ENCODE data around the gene MYCN.

- TF ChIP-seq, protein P1, sequence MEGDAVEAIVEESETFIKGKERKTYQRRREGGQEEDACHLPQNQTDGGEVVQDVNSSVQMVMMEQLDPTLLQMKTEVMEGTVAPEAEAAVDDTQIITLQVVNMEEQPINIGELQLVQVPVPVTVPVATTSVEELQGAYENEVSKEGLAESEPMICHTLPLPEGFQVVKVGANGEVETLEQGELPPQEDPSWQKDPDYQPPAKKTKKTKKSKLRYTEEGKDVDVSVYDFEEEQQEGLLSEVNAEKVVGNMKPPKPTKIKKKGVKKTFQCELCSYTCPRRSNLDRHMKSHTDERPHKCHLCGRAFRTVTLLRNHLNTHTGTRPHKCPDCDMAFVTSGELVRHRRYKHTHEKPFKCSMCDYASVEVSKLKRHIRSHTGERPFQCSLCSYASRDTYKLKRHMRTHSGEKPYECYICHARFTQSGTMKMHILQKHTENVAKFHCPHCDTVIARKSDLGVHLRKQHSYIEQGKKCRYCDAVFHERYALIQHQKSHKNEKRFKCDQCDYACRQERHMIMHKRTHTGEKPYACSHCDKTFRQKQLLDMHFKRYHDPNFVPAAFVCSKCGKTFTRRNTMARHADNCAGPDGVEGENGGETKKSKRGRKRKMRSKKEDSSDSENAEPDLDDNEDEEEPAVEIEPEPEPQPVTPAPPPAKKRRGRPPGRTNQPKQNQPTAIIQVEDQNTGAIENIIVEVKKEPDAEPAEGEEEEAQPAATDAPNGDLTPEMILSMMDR (IDR thresholded peaks at IDR 0.05; ENCODE audit: low read length): no peak
- no peak for TF ChIP-seq EZH2 (IDR thresholded peaks at IDR 0.05; ENCODE audit: borderline replicate concordance, low read length)
These were observed 9.6 kb upstream of the MYCN start for GRCh38 chr2:15930589-15931318.

All from OCI-LY1 (cell line).